Loucy (cell line): ENCODE results near the gene IRF1.

ENCODE experiments used
- H2AFZ ChIP-seq: fragments of 200-600 bp; sonication (generic); 2 replicates; pipeline ENCODE4 v1.6.0; 2016; ENCODE audit warnings: antibody characterized with exemption, mild to moderate bottlenecking, low read length, moderate library complexity
- H3F3A ChIP-seq: fragments of 200-600 bp; 2 replicates; pipeline ENCODE4 v1.6.0; 2016; ENCODE audit warnings: antibody characterized with exemption, low read depth, mild to moderate bottlenecking
- H3K27me3 ChIP-seq: fragments of 200-600 bp; sonication (generic); 2 replicates; pipeline ENCODE4 v1.6.1; 2014; ENCODE audit warnings: low read length, mild to moderate bottlenecking; ENCODE audit not compliant: insufficient read depth, poor library complexity, severe bottlenecking
- H3K36me3 ChIP-seq: fragments of 200-600 bp; sonication (generic); 2 replicates; pipeline ENCODE4 v1.6.1; 2016; ENCODE audit warnings: low read length; ENCODE audit not compliant: insufficient read depth
- H3K4me1 ChIP-seq: fragments of 200-600 bp; sonication (generic); 2 replicates; pipeline ENCODE4 v1.5.1; 2014; ENCODE audit warnings: low read length, mild to moderate bottlenecking; ENCODE audit not compliant: insufficient read depth, poor library complexity, severe bottlenecking
- H3K4me2 ChIP-seq: fragments of 200-600 bp; sonication (generic); 2 replicates; pipeline ENCODE4 v1.6.0; 2014; ENCODE audit warnings: antibody characterized with exemption, low read length, low read depth, mild to moderate bottlenecking; ENCODE audit not compliant: poor library complexity, severe bottlenecking
- H3K4me3 ChIP-seq: fragments of 200-600 bp; sonication (generic); 2 replicates; pipeline ENCODE4 v1.5.1; 2014; ENCODE audit warnings: low read length, mild to moderate bottlenecking, mixed read lengths; ENCODE audit not compliant: poor library complexity, severe bottlenecking
- H3K79me2 ChIP-seq: fragments of 200-600 bp; sonication (generic); 2 replicates; pipeline ENCODE4 v1.6.1; 2014; ENCODE audit warnings: low read length; ENCODE audit not compliant: insufficient read depth
- H3K9ac ChIP-seq: fragments of 200-600 bp; sonication (generic); 2 replicates; pipeline ENCODE4 v1.6.0; 2014; ENCODE audit warnings: mild to moderate bottlenecking, low read depth, low read length, moderate library complexity; ENCODE audit not compliant: poor library complexity, severe bottlenecking
- H3K9me2 ChIP-seq: fragments of 200-600 bp; sonication (generic); replicated peaks from 2 replicates; pipeline ENCODE4 v1.6.1; 2016; ENCODE audit warnings: low read depth, low read length, mixed read lengths
- H3K9me3 ChIP-seq: fragments of 200-600 bp; sonication (generic); 2 replicates; pipeline ENCODE4 v1.6.1; 2014; ENCODE audit warnings: mild to moderate bottlenecking, antibody characterized with exemption, low read length, low read depth; ENCODE audit not compliant: insufficient read depth
- H4K20me1 ChIP-seq: fragments of 200-600 bp; sonication (generic); 2 replicates; pipeline ENCODE4 v1.6.0; 2014; ENCODE audit warnings: antibody characterized with exemption, low read length, mild to moderate bottlenecking; ENCODE audit not compliant: insufficient read depth, poor library complexity, severe bottlenecking
- EZH2phosphoT487 ChIP-seq: fragments of 200-600 bp; IDR thresholded peaks from 2 replicates; pipeline ENCODE4 v1.6.1; 2018; ENCODE audit warnings: antibody characterized with exemption, mild to moderate bottlenecking, moderate library complexity, borderline replicate concordance
- TF ChIP-seq, protein P1 (sequence below): fragments of 200-600 bp; sonication (generic); conservative IDR thresholded peaks from 2 replicates; pipeline ENCODE4 v1.5.1; 2014; ENCODE audit warnings: mild to moderate bottlenecking, antibody characterized with exemption, low read length

The IRF1 gene

DNA sequence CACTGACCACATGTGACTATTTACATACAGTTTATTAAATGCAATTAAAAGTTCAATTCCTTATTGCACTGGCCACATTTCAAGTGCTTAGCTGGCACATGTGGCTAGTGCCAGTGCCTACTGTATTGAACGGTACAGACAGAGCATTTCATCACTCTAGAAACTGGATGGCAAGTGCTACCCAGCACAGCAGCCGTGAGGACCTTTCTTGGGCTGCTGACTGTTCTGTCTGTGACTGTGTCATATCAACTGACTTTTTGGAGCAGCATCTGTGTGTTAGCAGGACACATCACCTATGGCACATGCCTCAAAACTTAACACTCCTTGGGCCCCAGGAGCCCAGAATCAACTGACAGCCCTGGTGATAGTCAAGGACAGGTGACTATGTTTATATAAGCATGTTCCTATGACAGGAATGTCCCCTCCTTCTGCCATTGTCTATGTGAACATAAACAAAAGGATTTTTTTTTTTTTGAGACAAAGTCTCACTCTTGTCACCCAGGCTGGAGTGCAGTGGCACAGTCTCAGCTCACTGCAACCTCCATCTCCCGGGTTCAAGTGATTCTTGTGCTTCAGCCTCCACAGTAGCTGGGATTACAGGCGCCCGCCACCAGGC is 8.9 kb downstream of the IRF1 start:
- H3K27me3 ChIP-seq: no peaks in the 10 kb centered on the region
- no peaks in the 10 kb centered on the region for H3K9me2 ChIP-seq
- H2AFZ ChIP-seq: no peak overlapping the region
- H3F3A ChIP-seq: no peaks in the 10 kb centered on the region
- peaks cover 37% of the 10 kb centered on the region for H3K79me2 ChIP-seq
- H3K36me3 ChIP-seq: peaks cover 43% of the 10 kb centered on the region; the same call in 1 of the 2 replicates
- H3K9ac ChIP-seq: no peak overlapping the region
- no peak overlapping the region for H3K4me3 ChIP-seq
- H3K4me1 ChIP-seq: peaks cover 24% of the 10 kb centered on the region
- TF ChIP-seq, protein P1, sequence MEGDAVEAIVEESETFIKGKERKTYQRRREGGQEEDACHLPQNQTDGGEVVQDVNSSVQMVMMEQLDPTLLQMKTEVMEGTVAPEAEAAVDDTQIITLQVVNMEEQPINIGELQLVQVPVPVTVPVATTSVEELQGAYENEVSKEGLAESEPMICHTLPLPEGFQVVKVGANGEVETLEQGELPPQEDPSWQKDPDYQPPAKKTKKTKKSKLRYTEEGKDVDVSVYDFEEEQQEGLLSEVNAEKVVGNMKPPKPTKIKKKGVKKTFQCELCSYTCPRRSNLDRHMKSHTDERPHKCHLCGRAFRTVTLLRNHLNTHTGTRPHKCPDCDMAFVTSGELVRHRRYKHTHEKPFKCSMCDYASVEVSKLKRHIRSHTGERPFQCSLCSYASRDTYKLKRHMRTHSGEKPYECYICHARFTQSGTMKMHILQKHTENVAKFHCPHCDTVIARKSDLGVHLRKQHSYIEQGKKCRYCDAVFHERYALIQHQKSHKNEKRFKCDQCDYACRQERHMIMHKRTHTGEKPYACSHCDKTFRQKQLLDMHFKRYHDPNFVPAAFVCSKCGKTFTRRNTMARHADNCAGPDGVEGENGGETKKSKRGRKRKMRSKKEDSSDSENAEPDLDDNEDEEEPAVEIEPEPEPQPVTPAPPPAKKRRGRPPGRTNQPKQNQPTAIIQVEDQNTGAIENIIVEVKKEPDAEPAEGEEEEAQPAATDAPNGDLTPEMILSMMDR: no peak
- TF ChIP-seq EZH2phosphoT487: no peak
- H3K4me2 ChIP-seq: no peak overlapping the region
- H4K20me1 ChIP-seq: peaks cover 33% of the 10 kb centered on the region
- H3K9me3 ChIP-seq: no peaks in the 10 kb centered on the region

DNA sequence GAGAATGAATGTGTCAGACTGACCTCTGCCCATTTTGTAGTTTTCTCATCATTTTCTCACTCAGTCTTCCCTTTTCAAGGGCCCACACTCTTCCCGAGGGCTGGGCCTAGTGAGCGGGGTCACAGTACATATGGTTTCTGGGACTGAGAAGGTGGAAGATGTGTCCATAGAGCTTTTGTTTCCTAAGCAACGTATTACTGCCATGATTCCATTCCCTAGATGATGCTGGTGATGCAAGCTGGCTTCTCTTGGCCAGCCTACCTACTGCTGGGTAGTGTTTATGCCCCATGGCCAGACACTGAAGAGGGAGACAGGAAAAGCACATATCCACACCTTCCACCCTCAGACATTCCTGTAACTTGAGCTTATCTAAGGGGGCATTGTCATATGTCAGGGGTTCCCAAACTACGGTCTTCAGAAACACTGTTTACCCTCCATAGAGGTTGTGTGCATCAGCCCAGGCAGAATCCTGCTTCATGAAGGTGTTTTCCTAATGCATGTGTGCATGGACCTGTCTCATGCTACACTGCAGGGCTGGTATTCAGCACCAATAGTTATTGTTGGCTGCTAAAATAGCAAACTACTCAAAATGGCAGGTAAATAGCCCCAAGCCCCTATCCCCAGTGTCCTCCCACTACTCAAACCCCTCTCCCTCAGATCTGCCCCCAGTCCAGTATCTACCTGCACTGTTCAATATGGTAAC is 9.5 kb downstream of the IRF1 start:
- no peak overlapping the region for H3K4me2 ChIP-seq
- H3K36me3 ChIP-seq: peaks cover 36% of the 10 kb centered on the region; the same call in 1 of the 2 replicates
- no peaks in the 10 kb centered on the region for H3K9me3 ChIP-seq
- no peaks in the 10 kb centered on the region for H3K9me2 ChIP-seq
- H3K9ac ChIP-seq: no peak overlapping the region
- H4K20me1 ChIP-seq: peaks cover 26% of the 10 kb centered on the region
- no peaks in the 10 kb centered on the region for H3F3A ChIP-seq
- no peak for TF ChIP-seq EZH2phosphoT487
- TF ChIP-seq, protein P1: no peak
- H3K4me1 ChIP-seq: peaks cover 20% of the 10 kb centered on the region
- no peak overlapping the region for H3K4me3 ChIP-seq
- H2AFZ ChIP-seq: no peak overlapping the region
- peaks cover 30% of the 10 kb centered on the region for H3K79me2 ChIP-seq
- H3K27me3 ChIP-seq: no peaks in the 10 kb centered on the region

DNA sequence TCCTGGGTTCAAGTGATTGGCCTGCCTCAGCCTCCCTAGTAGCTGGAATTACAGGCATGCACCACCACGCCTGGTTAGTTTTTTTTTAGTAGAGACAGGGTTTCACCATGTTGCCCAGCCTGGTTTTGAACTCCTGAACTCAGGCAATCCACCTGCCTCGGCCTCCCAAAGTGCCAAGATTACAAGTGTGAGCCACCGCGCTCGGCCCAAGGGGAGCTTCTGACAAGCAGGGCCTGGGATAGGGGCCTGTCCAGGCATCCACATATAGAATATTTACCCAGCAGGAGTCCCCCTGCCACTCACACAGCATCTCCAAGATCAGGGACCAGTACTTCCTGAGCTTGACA is 10.1 kb downstream of the IRF1 start:
- Histone ChIP-seq H4K20me1 (peaks cover 21% of the 10 kb centered on the region), H2AFZ (no peak overlapping the region), H3K9me3 (no peaks in the 10 kb centered on the region), H3K4me2 (no peak overlapping the region), H3K79me2 (peaks cover 25% of the 10 kb centered on the region), H3K36me3 (peaks cover 31% of the 10 kb centered on the region; the same call in 1 of the 2 replicates), H3K4me1 (peaks cover 15% of the 10 kb centered on the region), H3K9ac (no peak overlapping the region), H3F3A (no peaks in the 10 kb centered on the region), H3K27me3 (no peaks in the 10 kb centered on the region), H3K9me2 (no peaks in the 10 kb centered on the region), H3K4me3 (no peak overlapping the region)
- no peak for TF ChIP-seq EZH2phosphoT487
- TF ChIP-seq, protein P1: no peak
